GM12878 (cell line): Measurements from ENCODE around the gene PHF23. TPM values are rescaled to one million over a fixed set of nuclear protein-coding genes. Genes with fewer than 3 reads are reported as not detected.

Source experiments
- ATF3 ChIP-seq: IDR thresholded peaks from 2 replicates; pipeline ENCODE4 v1.6.1; 2011; ENCODE audit warnings: low read depth, mild to moderate bottlenecking, low read length, moderate library complexity, borderline replicate concordance; ENCODE audit errors: extremely low read depth
- BHLHE40 ChIP-seq, 2 experiments: fragments of 450-650 bp in 1 of 2; IDR thresholded peaks; 2 replicates each; pipeline ENCODE4 v1.6.1; 2011 to 2017; ENCODE audit warnings: low read depth in 2 of 2, borderline replicate concordance in 1 of 2, improper control_type of control experiment in 1 of 2, low read length in 1 of 2, mild to moderate bottlenecking in 1 of 2
- CHD4 ChIP-seq: fragments of 200-600 bp; sonication (generic); IDR thresholded peaks from 2 replicates; pipeline ENCODE4 v1.6.1; 2016; ENCODE audit warnings: mild to moderate bottlenecking
- CREB1 ChIP-seq: IDR thresholded peaks from 2 replicates; pipeline ENCODE4 v1.6.1; 2012; ENCODE audit warnings: low read depth, mild to moderate bottlenecking, inconsistent platforms
- CREM ChIP-seq: IDR thresholded peaks from 2 replicates; pipeline ENCODE4 v1.6.1; 2014; ENCODE audit warnings: antibody characterized with exemption, low read depth
- EED ChIP-seq: sonication (generic); IDR thresholded peaks from 2 replicates; pipeline ENCODE4 v1.6.1; 2016; ENCODE audit warnings: antibody characterized with exemption, low read depth
- HCFC1 ChIP-seq: fragments of 150-350 bp; IDR thresholded peaks from 2 replicates; pipeline ENCODE4 v1.6.1; 2014; ENCODE audit warnings: low read length
- HDAC2 ChIP-seq: fragments of 200-600 bp; sonication (generic); IDR thresholded peaks from 2 replicates; pipeline ENCODE4 v1.6.1; 2017
- IKZF1 ChIP-seq: fragments of 450-650 bp; conservative IDR thresholded peaks from 2 replicates; pipeline ENCODE4 v1.6.1; 2017; ENCODE audit warnings: antibody characterized with exemption, mild to moderate bottlenecking
- IRF3 ChIP-seq: fragments of 450-650 bp; IDR thresholded peaks from 2 replicates; pipeline ENCODE4 v1.6.1; 2014; ENCODE audit warnings: mild to moderate bottlenecking
- MEF2B ChIP-seq: fragments of 450-650 bp; IDR thresholded peaks from 2 replicates; pipeline ENCODE4 v1.6.1; 2018; ENCODE audit warnings: mild to moderate bottlenecking, moderate library complexity; ENCODE audit not compliant: partially characterized antibody, poor library complexity, severe bottlenecking
- MTA2 ChIP-seq: fragments of 450-650 bp; IDR thresholded peaks from 2 replicates; pipeline ENCODE4 v1.6.1; 2016; ENCODE audit warnings: low read depth, mild to moderate bottlenecking, moderate library complexity
- NBN ChIP-seq: fragments of 450-650 bp; IDR thresholded peaks from 2 replicates; pipeline ENCODE4 v1.6.1; 2016
- PAX8 ChIP-seq: fragments of 450-650 bp; IDR thresholded peaks from 2 replicates; pipeline ENCODE4 v1.6.1; 2017; ENCODE audit warnings: mild to moderate bottlenecking, moderate library complexity
- POLR2AphosphoS2 ChIP-seq: IDR thresholded peaks from 2 replicates; pipeline ENCODE4 v1.6.1; 2011; ENCODE audit warnings: low read depth, mild to moderate bottlenecking, low read length, improper control_type of control experiment, moderate library complexity
- SMAD5 ChIP-seq: IDR thresholded peaks from 2 replicates; pipeline ENCODE4 v1.6.1; 2016; ENCODE audit warnings: antibody characterized with exemption, low read depth
- SP1 ChIP-seq: IDR thresholded peaks from one replicate; pipeline ENCODE4 v1.6.1; 2011; ENCODE audit warnings: low read depth, low read length
- SREBF1 ChIP-seq: IDR thresholded peaks from 2 replicates; pipeline ENCODE4 v1.6.1; 2012; ENCODE audit warnings: mild to moderate bottlenecking, low read length
- STAT1 ChIP-seq: fragments of 450-650 bp; conservative IDR thresholded peaks from 2 replicates; pipeline ENCODE4 v1.6.1; 2014; ENCODE audit warnings: antibody characterized with exemption, mild to moderate bottlenecking
- SUZ12 ChIP-seq: fragments of 200-600 bp; sonication (generic); IDR thresholded peaks from one replicate; pipeline ENCODE4 v1.6.1; 2018; ENCODE audit warnings: antibody characterized with exemption, mild to moderate bottlenecking; ENCODE audit not compliant: unreplicated experiment
- TCF12 ChIP-seq: IDR thresholded peaks from 2 replicates; pipeline ENCODE4 v1.6.1; 2011; ENCODE audit warnings: low read depth, mild to moderate bottlenecking, low read length
- YY1 ChIP-seq: IDR thresholded peaks from 2 replicates; pipeline ENCODE4 v1.6.1; 2011; ENCODE audit warnings: low read depth, mild to moderate bottlenecking, low read length
- ZNF622 ChIP-seq: fragments of 450-650 bp; IDR thresholded peaks from 2 replicates; pipeline ENCODE4 v1.6.1; 2017; ENCODE audit warnings: mild to moderate bottlenecking, inconsistent platforms
- ZSCAN29 ChIP-seq: fragments of 450-650 bp; IDR thresholded peaks from 2 replicates; pipeline ENCODE4 v1.6.1; 2017; ENCODE audit warnings: mild to moderate bottlenecking, moderate library complexity
- ZZZ3 ChIP-seq: IDR thresholded peaks from 2 replicates; pipeline ENCODE4 v1.6.1; 2011; ENCODE audit warnings: low read depth; ENCODE audit not compliant: control insufficient read depth, insufficient read length
- polyA plus RNA-seq, 11 experiments: library from polyadenylated mRNA; depleted of rRNA in 4 of 11; unstranded in 6 of 11; stranded (reverse) in 5 of 11; fragments of >200 nt; fragmentation: Nextera tagmentation in 4 of 11; fragmentation: Illumina TruSeq in 1 of 11; extraction: Ambion mirVana in 4 of 11; extraction: Trizol in 1 of 11; gene quantifications; 1 replicate in 1 of 11; 2 replicates in 10 of 11; pipeline versions ENCODE4 v1.2.1 to v1.2.3, GENCODE V29; 2011 to 2016; ENCODE audit warnings: inconsistent platforms in 2 of 11, missing spikeins in 2 of 11, low read depth in 1 of 11
- total RNA-seq, 4 experiments: library from RNA; depleted of rRNA in 3 of 4; stranded (reverse); fragments of >200 nt in 3 of 4; fragmentation: Illumina TruSeq in 1 of 4; extraction: Trizol in 1 of 4; gene quantifications; 2 replicates each; pipeline versions ENCODE4 v1.2.1 to v1.2.3, GENCODE V29; 2013 to 2021
- TF ChIP-seq, protein P1 (sequence below): fragments of 450-650 bp; IDR thresholded peaks from 2 replicates; pipeline ENCODE4 v1.6.1; 2017; ENCODE audit warnings: antibody characterized with exemption, mild to moderate bottlenecking, moderate library complexity
- TF ChIP-seq, protein P2 (sequence below), 3 experiments: IDR thresholded peaks in 2 of 3; conservative IDR thresholded peaks in 1 of 3; 2 replicates each; pipeline ENCODE4 v1.5.1; 2011; ENCODE audit warnings: low read depth in 3 of 3, low read length in 3 of 3, mild to moderate bottlenecking in 3 of 3, control low read depth in 2 of 3, moderate library complexity in 2 of 3, inconsistent platforms in 1 of 3, mixed read lengths in 1 of 3; ENCODE audit not compliant: control insufficient read depth in 2 of 3, insufficient read depth in 1 of 3; ENCODE audit errors: extremely low read depth in 1 of 3

Gene PHF23
- total and polyA plus RNA-seq, 10 of the 15 experiments (the other 5 are each of a cell fraction or from before 2014, with no cell fraction given) = 8.2 to 84.8 (median 32.6) TPM

- no peak for TF ChIP-seq BHLHE40 (IDR thresholded peaks at IDR 0.05; ENCODE audit: borderline replicate concordance in 1 of 2, low read depth in 2 of 2, low read length in 1 of 2)
- TF ChIP-seq ZSCAN29 = no peak
- TF ChIP-seq EED = no peak
- TF ChIP-seq PAX8 = no peak
- no peak for TF ChIP-seq SUZ12
- no peak for TF ChIP-seq STAT1
- TF ChIP-seq CREM = peak; percentile 30; the same call in 1 of the 2 replicates
- no peak for TF ChIP-seq ZNF622
- no peak for TF ChIP-seq HDAC2
- TF ChIP-seq YY1 = peak; percentile 6; the same call in 1 of the 2 replicates
- TF ChIP-seq ZZZ3 = no peak
- TF ChIP-seq IKZF1 = peak; percentile 12; the same call in 1 of the 2 replicates
- TF ChIP-seq SMAD5 = no peak
- TF ChIP-seq TCF12 = no peak
- TF ChIP-seq, protein P1, sequence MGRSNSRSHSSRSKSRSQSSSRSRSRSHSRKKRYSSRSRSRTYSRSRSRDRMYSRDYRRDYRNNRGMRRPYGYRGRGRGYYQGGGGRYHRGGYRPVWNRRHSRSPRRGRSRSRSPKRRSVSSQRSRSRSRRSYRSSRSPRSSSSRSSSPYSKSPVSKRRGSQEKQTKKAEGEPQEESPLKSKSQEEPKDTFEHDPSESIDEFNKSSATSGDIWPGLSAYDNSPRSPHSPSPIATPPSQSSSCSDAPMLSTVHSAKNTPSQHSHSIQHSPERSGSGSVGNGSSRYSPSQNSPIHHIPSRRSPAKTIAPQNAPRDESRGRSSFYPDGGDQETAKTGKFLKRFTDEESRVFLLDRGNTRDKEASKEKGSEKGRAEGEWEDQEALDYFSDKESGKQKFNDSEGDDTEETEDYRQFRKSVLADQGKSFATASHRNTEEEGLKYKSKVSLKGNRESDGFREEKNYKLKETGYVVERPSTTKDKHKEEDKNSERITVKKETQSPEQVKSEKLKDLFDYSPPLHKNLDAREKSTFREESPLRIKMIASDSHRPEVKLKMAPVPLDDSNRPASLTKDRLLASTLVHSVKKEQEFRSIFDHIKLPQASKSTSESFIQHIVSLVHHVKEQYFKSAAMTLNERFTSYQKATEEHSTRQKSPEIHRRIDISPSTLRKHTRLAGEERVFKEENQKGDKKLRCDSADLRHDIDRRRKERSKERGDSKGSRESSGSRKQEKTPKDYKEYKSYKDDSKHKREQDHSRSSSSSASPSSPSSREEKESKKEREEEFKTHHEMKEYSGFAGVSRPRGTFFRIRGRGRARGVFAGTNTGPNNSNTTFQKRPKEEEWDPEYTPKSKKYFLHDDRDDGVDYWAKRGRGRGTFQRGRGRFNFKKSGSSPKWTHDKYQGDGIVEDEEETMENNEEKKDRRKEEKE = no peak
- no peak for TF ChIP-seq SREBF1
- TF ChIP-seq POLR2AphosphoS2 = no peak
- TF ChIP-seq IRF3 = 0 out of 2 replicates have a peak, but pooled peaks have one; percentile 15
- TF ChIP-seq NBN = no peak
- no peak for TF ChIP-seq MTA2
- TF ChIP-seq ATF3 = 0 out of 2 replicates have a peak, but pooled peaks have one; percentile 37
- no peak for TF ChIP-seq MEF2B
- TF ChIP-seq HCFC1 = peak; percentile 99; the same call in 1 of the 2 replicates
- TF ChIP-seq CHD4 = no peak
- TF ChIP-seq SP1 = peak; percentile 11
- TF ChIP-seq, protein P2, sequence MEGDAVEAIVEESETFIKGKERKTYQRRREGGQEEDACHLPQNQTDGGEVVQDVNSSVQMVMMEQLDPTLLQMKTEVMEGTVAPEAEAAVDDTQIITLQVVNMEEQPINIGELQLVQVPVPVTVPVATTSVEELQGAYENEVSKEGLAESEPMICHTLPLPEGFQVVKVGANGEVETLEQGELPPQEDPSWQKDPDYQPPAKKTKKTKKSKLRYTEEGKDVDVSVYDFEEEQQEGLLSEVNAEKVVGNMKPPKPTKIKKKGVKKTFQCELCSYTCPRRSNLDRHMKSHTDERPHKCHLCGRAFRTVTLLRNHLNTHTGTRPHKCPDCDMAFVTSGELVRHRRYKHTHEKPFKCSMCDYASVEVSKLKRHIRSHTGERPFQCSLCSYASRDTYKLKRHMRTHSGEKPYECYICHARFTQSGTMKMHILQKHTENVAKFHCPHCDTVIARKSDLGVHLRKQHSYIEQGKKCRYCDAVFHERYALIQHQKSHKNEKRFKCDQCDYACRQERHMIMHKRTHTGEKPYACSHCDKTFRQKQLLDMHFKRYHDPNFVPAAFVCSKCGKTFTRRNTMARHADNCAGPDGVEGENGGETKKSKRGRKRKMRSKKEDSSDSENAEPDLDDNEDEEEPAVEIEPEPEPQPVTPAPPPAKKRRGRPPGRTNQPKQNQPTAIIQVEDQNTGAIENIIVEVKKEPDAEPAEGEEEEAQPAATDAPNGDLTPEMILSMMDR (IDR thresholded peaks at IDR 0.05 in 2 of 3, conservative IDR thresholded peaks at IDR 0.05 in 1 of 3; ENCODE audit: control insufficient read depth in 2 of 3, extremely low read depth in 1 of 3, insufficient read depth in 1 of 3, low read depth in 3 of 3, low read length in 3 of 3) = peak in 1 of 3 experiments; percentile 1; a peak in 1 of 6 replicates
- 0 out of 2 replicates have a peak, but pooled peaks have one; percentile 36 for TF ChIP-seq CREB1
Measured at GRCh38 chr17:7215136-7215638, 24.1 kb downstream of the PHF23 start (continued).
